ENCODE measurements around the gene LPP. TPM values are rescaled to one million over a fixed set of nuclear protein-coding genes. Genes with fewer than 3 reads are reported as not detected.

Gene LPP
- polyA plus RNA-seq, 1 donor (not counting 4 experiments of a cell fraction or from before 2014, with no cell fraction given), result 16.0 TPM

DNA sequence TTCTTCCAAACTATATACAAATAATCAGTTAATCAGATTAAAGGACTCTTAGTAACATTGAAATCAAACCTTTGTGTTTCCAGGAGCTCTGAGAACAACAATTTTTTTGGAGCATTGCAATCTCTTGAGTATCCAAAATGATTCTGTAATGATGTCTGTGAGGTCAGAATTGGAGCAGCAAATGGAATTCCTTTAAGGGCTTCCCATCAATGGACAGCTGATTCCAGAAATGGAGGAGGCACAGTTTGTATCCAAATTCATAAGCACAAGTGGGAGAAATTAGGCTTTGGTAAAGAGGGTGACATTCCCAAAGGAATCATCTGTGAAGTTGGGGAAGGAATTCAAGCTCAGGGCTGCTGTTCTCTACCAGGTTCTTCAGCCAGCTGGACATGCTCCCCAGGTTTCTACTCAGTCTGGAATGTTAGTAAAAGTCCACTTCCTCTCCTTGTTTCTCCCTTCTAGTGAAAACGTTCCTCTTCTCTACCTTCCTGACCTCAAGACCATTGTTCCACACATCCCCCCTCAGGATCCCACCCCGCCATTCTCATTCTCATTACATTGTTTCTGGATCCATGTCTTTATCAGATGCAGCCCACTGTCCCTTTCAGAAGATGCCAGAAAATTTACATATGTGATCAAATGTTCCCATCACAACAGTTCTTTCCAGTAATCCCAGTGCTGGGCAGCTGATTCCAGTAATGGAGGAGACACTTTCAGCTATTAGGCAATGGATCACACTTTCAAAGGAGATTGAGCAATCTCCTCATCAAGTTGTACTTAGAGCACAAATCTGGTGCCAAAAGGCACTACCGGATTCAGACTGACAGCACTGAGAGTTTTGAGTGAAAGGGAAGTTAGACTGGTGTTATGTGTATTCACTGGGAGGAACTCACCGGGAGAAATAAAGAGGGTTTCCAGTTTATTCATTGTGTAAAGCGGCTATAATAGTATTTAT is 626.5 kb downstream of the LPP start:
- Histone ChIP-seq H2AFZ (ENCODE audit: control insufficient read depth, low read length) (no peak overlapping the region), H3K4me2 (ENCODE audit: control insufficient read depth, extremely low read depth, insufficient read depth, low read depth, low read length) (no peak overlapping the region), H3K36me3 (ENCODE audit: control insufficient read depth in 2 of 2, extremely low read depth in 1 of 2, insufficient read depth in 2 of 2, low read length in 2 of 2) (no peaks in the 10 kb centered on the region), H3K9me3 (ENCODE audit: control insufficient read depth, low read depth, low read length) (no peaks in the 10 kb centered on the region), H4K20me1 (ENCODE audit: control insufficient read depth, extremely low read depth, insufficient read depth, low read length) (no peaks in the 10 kb centered on the region), H3K27ac (ENCODE audit: control insufficient read depth, insufficient read depth, low read length) (no peak overlapping the region), H3K9me1 (ENCODE audit: control insufficient read depth, extremely low read depth, insufficient read depth, low read length) (no peaks in the 10 kb centered on the region), H3K4me1 (ENCODE audit: control insufficient read depth, extremely low read depth, insufficient read depth, low read length) (peaks cover 18% of the 10 kb centered on the region), H3K4me3 (ENCODE audit: control insufficient read depth in 2 of 3, extremely low read depth in 1 of 3, insufficient read depth in 2 of 3, low read depth in 1 of 3, low read length in 3 of 3) (no peak overlapping the region), H3K9ac (ENCODE audit: control insufficient read depth, extremely low read depth, insufficient read depth, low read length) (no peak overlapping the region), H3K27me3 (ENCODE audit: control insufficient read depth, extremely low read depth, insufficient read depth, low read length) (no peaks in the 10 kb centered on the region), H3K79me2 (ENCODE audit: control insufficient read depth, insufficient read depth, low read length) (no peaks in the 10 kb centered on the region)
- TF ChIP-seq, protein P1, sequence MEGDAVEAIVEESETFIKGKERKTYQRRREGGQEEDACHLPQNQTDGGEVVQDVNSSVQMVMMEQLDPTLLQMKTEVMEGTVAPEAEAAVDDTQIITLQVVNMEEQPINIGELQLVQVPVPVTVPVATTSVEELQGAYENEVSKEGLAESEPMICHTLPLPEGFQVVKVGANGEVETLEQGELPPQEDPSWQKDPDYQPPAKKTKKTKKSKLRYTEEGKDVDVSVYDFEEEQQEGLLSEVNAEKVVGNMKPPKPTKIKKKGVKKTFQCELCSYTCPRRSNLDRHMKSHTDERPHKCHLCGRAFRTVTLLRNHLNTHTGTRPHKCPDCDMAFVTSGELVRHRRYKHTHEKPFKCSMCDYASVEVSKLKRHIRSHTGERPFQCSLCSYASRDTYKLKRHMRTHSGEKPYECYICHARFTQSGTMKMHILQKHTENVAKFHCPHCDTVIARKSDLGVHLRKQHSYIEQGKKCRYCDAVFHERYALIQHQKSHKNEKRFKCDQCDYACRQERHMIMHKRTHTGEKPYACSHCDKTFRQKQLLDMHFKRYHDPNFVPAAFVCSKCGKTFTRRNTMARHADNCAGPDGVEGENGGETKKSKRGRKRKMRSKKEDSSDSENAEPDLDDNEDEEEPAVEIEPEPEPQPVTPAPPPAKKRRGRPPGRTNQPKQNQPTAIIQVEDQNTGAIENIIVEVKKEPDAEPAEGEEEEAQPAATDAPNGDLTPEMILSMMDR (optimal IDR thresholded peaks at IDR 0.05 in 1 of 3, IDR thresholded peaks at IDR 0.05 in 1 of 3, conservative IDR thresholded peaks at IDR 0.05 in 1 of 3; ENCODE audit: extremely low read depth in 1 of 3, insufficient read depth in 2 of 3, low read length in 3 of 3), result no peak
- no peak for TF ChIP-seq EZH2 (IDR thresholded peaks at IDR 0.05; ENCODE audit: low read length)
- dilution Hi-C loops (cut with MboI; ENCODE audit: extremely low pct_ligation_motif_present, low sequenced_read_pairs), result no loop called here
- peak; percentile 23 for FAIRE-seq
- no peak for DNase-seq (ENCODE audit: low read depth, low spot score)

GRCh38 chr3:188782613-188783124 is 628.7 kb downstream of the LPP start:
- H3K27ac ChIP-seq (ENCODE audit: control insufficient read depth, insufficient read depth, low read length), result no peak overlapping the region

More at GRCh38 chr3:188782613-188783124, 628.7 kb downstream of the LPP start:
- Histone ChIP-seq H3K9me3 (ENCODE audit: control insufficient read depth, low read depth, low read length) (no peaks in the 10 kb centered on the region), H3K9ac (ENCODE audit: control insufficient read depth, extremely low read depth, insufficient read depth, low read length) (no peak overlapping the region), H3K4me1 (ENCODE audit: control insufficient read depth, extremely low read depth, insufficient read depth, low read length) (peaks cover 3% of the 10 kb centered on the region), H2AFZ (ENCODE audit: control insufficient read depth, low read length) (no peak overlapping the region), H3K4me2 (ENCODE audit: control insufficient read depth, extremely low read depth, insufficient read depth, low read depth, low read length) (no peak overlapping the region), H3K4me3 (ENCODE audit: control insufficient read depth in 2 of 3, extremely low read depth in 1 of 3, insufficient read depth in 2 of 3, low read depth in 1 of 3, low read length in 3 of 3) (no peak overlapping the region), H3K9me1 (ENCODE audit: control insufficient read depth, extremely low read depth, insufficient read depth, low read length) (no peaks in the 10 kb centered on the region), H4K20me1 (ENCODE audit: control insufficient read depth, extremely low read depth, insufficient read depth, low read length) (no peaks in the 10 kb centered on the region), H3K27me3 (ENCODE audit: control insufficient read depth, extremely low read depth, insufficient read depth, low read length) (no peaks in the 10 kb centered on the region), H3K36me3 (ENCODE audit: control insufficient read depth in 2 of 2, extremely low read depth in 1 of 2, insufficient read depth in 2 of 2, low read length in 2 of 2) (no peaks in the 10 kb centered on the region), H3K79me2 (ENCODE audit: control insufficient read depth, insufficient read depth, low read length) (no peaks in the 10 kb centered on the region)
- no peak for DNase-seq (ENCODE audit: low read depth, low spot score)
- FAIRE-seq, result no peak
- no peak for TF ChIP-seq EZH2 (IDR thresholded peaks at IDR 0.05; ENCODE audit: low read length)
- TF ChIP-seq, protein P1 (optimal IDR thresholded peaks at IDR 0.05 in 1 of 3, IDR thresholded peaks at IDR 0.05 in 1 of 3, conservative IDR thresholded peaks at IDR 0.05 in 1 of 3; ENCODE audit: extremely low read depth in 1 of 3, insufficient read depth in 2 of 3, low read length in 3 of 3), result no peak
- dilution Hi-C loops (cut with MboI; ENCODE audit: extremely low pct_ligation_motif_present, low sequenced_read_pairs), result no loop called here

All from keratinocyte (primary cell).